ENCODE results near the gene RBM8A. TPM values are rescaled to one million over a fixed set of nuclear protein-coding genes. Genes with fewer than 3 reads are reported as not detected.
A peak's percentile ranks its signal among the peaks of the same experiment; 100 is the strongest.

The RBM8A gene
- polyA plus RNA-seq, 2 of the 4 experiments (the other 2 are of a cell fraction): 240 to 281 TPM

DNA sequence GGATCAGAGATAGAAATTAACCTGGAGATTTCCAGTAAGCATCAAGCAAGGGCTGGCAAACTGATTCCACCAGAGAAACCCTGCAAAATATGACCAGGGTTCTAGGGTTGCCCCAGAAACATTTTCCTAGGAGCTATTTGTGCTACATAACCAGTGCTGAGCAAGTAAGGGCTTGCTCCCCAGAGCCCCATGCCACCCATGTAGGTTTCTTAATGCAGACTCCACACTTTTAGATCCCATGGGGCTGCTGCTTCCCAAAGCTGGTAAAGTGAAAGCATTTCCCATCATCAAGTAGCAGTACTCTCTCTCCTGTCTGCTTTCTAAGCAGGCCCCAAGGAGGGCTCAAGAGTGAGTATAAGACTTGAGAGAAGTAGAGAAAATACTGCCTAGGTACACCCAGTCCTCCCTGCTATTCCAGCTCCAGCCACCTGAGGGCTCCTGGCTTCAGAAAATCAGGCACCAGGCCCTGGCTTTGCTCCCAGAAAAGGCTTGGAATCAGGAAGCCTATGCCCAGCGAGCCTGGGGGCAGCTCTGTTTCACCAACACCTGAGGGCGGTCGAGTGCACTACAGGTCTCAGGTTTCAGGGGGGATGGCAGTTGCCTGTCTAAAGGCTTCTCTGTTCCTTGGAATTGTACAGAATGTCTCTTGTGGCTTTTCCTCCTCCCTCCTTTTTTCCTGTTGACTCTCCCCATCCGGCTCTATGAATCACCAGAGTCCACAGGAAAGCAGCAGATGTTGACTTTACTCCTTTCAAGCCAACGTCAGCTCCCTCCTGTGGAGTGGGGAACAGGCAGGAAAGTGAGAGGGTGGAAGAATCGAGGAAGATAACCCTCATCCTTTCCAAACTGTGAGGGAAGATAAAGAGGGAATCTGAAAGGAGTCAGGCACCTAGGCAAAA lies 35.4 kb downstream of the RBM8A start:
- Histone ChIP-seq H3K27ac (peak overlapping the region; percentile 88 to 91), H3K9me3 (no peaks in the 10 kb centered on the region), H3K4me1 (peaks cover 41% of the 10 kb centered on the region), H3K4me3 (no peak overlapping the region), H3K4me2 (peak overlapping the region; percentile 76)
- POLR2A ChIA-PET: interaction anchor here (0.6 to 2.7 kb wide), 10 partner anchors 9 to 73 kb away, joined by 3 to 28 read pairs (median 8); partner anchors contain the start of genes ANKRD34A, ITGA10, LIX1L and NUDT17
- FAIRE-seq (peak; percentile 78), ATAC-seq (peak; percentile 97), DNase-seq (ENCODE audit: low read depth in 1 of 2, low spot score in 1 of 2) (peak; percentile 98 to 99)
- CTCF ChIA-PET: interaction anchor here (0.6 to 11.2 kb wide), 49 partner anchors 9 to 147 kb away, joined by 3 to 429 read pairs (median 8); partner anchors contain the start of genes ANKRD34A, HJV, ITGA10 and LIX1L
- WGBS (ENCODE audit: missing lambda C conversion rate): under 1% methylated on average over 6 of the region's 6 CpGs
- TF ChIP-seq, protein P1, sequence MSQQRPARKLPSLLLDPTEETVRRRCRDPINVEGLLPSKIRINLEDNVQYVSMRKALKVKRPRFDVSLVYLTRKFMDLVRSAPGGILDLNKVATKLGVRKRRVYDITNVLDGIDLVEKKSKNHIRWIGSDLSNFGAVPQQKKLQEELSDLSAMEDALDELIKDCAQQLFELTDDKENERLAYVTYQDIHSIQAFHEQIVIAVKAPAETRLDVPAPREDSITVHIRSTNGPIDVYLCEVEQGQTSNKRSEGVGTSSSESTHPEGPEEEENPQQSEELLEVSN (IDR thresholded peaks at IDR 0.05; ENCODE audit: borderline replicate concordance, low read depth): peak; percentile 51; the same call in 1 of the 2 replicates
- TF ChIP-seq RCOR1 (IDR thresholded peaks at IDR 0.05; ENCODE audit: low read depth, low read length): no peak
- peak; percentile 49; the same call in 1 of the 2 replicates for TF ChIP-seq GATA3 (IDR thresholded peaks at IDR 0.05; ENCODE audit: borderline replicate concordance)
- peak; percentile 73 for TF ChIP-seq FOSL2 (IDR thresholded peaks at IDR 0.05)
- peak; percentile 93 for TF ChIP-seq FOSL2 (CRISPR knock-in tag; IDR thresholded peaks at IDR 0.05)
- peak; percentile 96 to 98 for TF ChIP-seq RAD21 (conservative IDR thresholded peaks at IDR 0.05 in 1 of 2, IDR thresholded peaks at IDR 0.05 in 1 of 2)
- peak; percentile 54 to 71; a peak in 4 of 5 replicates for TF ChIP-seq JUN (IDR thresholded peaks at IDR 0.05)
- TF ChIP-seq, protein P2, sequence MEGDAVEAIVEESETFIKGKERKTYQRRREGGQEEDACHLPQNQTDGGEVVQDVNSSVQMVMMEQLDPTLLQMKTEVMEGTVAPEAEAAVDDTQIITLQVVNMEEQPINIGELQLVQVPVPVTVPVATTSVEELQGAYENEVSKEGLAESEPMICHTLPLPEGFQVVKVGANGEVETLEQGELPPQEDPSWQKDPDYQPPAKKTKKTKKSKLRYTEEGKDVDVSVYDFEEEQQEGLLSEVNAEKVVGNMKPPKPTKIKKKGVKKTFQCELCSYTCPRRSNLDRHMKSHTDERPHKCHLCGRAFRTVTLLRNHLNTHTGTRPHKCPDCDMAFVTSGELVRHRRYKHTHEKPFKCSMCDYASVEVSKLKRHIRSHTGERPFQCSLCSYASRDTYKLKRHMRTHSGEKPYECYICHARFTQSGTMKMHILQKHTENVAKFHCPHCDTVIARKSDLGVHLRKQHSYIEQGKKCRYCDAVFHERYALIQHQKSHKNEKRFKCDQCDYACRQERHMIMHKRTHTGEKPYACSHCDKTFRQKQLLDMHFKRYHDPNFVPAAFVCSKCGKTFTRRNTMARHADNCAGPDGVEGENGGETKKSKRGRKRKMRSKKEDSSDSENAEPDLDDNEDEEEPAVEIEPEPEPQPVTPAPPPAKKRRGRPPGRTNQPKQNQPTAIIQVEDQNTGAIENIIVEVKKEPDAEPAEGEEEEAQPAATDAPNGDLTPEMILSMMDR (IDR thresholded peaks at IDR 0.05): peak; percentile 98
- no peak for TF ChIP-seq PHF8 (IDR thresholded peaks at IDR 0.05; ENCODE audit: borderline replicate concordance, low read depth)
- no peak for TF ChIP-seq RARB (CRISPR knock-in tag; IDR thresholded peaks at IDR 0.05)
- TF ChIP-seq FOXS1 (CRISPR knock-in tag; IDR thresholded peaks at IDR 0.05): peak; percentile 41
- TF ChIP-seq MYC (IDR thresholded peaks at IDR 0.05; ENCODE audit: borderline replicate concordance, low read length): no peak
- TF ChIP-seq SMC3 (IDR thresholded peaks at IDR 0.05): peak; percentile 98
- TF ChIP-seq CHD2 (IDR thresholded peaks at IDR 0.05; ENCODE audit: low read length, partially characterized antibody): peak; percentile 37
- TF ChIP-seq EP300 (IDR thresholded peaks at IDR 0.05): no peak
- TF ChIP-seq, protein P3, sequence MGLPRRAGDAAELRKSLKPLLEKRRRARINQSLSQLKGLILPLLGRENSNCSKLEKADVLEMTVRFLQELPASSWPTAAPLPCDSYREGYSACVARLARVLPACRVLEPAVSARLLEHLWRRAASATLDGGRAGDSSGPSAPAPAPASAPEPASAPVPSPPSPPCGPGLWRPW (IDR thresholded peaks at IDR 0.05): no peak
- TF ChIP-seq, protein P4, sequence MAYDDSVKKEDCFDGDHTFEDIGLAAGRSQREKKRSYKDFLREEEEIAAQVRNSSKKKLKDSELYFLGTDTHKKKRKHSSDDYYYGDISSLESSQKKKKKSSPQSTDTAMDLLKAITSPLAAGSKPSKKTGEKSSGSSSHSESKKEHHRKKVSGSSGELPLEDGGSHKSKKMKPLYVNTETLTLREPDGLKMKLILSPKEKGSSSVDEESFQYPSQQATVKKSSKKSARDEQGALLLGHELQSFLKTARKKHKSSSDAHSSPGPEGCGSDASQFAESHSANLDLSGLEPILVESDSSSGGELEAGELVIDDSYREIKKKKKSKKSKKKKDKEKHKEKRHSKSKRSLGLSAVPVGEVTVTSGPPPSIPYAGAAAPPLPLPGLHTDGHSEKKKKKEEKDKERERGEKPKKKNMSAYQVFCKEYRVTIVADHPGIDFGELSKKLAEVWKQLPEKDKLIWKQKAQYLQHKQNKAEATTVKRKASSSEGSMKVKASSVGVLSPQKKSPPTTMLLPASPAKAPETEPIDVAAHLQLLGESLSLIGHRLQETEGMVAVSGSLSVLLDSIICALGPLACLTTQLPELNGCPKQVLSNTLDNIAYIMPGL (CRISPR knock-in tag; IDR thresholded peaks at IDR 0.05; ENCODE audit: borderline replicate concordance): no peak
- TF ChIP-seq JUNB (IDR thresholded peaks at IDR 0.05): peak; percentile 37; the same call in 1 of the 2 replicates

DNA sequence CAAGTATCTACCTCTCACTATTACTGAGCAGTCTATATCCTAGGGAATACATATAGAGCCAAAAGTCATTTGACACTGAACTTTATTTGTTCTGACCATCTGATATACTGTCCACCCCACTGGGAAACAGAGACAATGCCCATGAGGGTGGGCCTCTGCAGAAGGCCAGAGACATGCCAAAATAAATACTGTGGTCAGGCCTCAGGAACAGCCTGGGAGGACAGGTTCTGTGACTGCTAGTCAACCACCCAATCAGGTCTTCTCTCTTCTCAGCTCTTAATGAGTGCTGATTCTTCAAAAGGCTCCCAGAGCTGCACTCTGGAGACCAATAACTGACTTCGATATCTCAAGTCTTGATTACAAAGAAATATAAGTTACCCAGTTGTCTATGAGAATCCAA lies 36.1 kb downstream of the RBM8A start:
- no peak for DNase-seq (ENCODE audit: low read depth in 1 of 2, low spot score in 1 of 2)
- TF ChIP-seq, protein P4 (CRISPR knock-in tag; IDR thresholded peaks at IDR 0.05; ENCODE audit: borderline replicate concordance): no peak
- TF ChIP-seq POLR2A (IDR thresholded peaks at IDR 0.05; ENCODE audit: low read length) (no peak), CHD2 (IDR thresholded peaks at IDR 0.05; ENCODE audit: low read length, partially characterized antibody) (no peak)
- TF ChIP-seq, protein P5, sequence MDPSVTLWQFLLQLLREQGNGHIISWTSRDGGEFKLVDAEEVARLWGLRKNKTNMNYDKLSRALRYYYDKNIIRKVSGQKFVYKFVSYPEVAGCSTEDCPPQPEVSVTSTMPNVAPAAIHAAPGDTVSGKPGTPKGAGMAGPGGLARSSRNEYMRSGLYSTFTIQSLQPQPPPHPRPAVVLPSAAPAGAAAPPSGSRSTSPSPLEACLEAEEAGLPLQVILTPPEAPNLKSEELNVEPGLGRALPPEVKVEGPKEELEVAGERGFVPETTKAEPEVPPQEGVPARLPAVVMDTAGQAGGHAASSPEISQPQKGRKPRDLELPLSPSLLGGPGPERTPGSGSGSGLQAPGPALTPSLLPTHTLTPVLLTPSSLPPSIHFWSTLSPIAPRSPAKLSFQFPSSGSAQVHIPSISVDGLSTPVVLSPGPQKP (IDR thresholded peaks at IDR 0.05; ENCODE audit: low read depth, low read length): no peak
- ChIA-PET CTCF (interaction anchor here (0.6 to 11.2 kb wide), 38 partner anchors 10 to 148 kb away, joined by 3 to 429 read pairs (median 9); partner anchors contain the start of genes ANKRD34A, HJV, ITGA10 and LIX1L), POLR2A (interaction anchor here (1.0 to 2.7 kb wide), 7 partner anchors 27 to 73 kb away, joined by 4 to 28 read pairs (median 8); partner anchors contain the start of genes ANKRD34A, NUDT17, PEX11B and PIAS3)
- Histone ChIP-seq H3K27ac (peak overlapping the region; percentile 88 to 91), H3K4me3 (no peak overlapping the region), H3K4me2 (peak overlapping the region; percentile 76), H3K9me3 (no peaks in the 10 kb centered on the region), H3K4me1 (peaks cover 42% of the 10 kb centered on the region)
- 10% methylated on average over 1 of the region's 1 CpG for WGBS (ENCODE audit: missing lambda C conversion rate)
- FAIRE-seq: no peak
- ATAC-seq: no peak

All from A549 (cell line).